Measurements from ENCODE around the gene DVL2. TPM values are rescaled to one million over a fixed set of nuclear protein-coding genes. Genes with fewer than 3 reads are reported as not detected.

DVL2 gene
- 42.7 TPM for polyA plus RNA-seq (2013, experiment 1 of 2)
- 48.1 TPM for polyA plus RNA-seq (2013, experiment 2 of 2)

DNA sequence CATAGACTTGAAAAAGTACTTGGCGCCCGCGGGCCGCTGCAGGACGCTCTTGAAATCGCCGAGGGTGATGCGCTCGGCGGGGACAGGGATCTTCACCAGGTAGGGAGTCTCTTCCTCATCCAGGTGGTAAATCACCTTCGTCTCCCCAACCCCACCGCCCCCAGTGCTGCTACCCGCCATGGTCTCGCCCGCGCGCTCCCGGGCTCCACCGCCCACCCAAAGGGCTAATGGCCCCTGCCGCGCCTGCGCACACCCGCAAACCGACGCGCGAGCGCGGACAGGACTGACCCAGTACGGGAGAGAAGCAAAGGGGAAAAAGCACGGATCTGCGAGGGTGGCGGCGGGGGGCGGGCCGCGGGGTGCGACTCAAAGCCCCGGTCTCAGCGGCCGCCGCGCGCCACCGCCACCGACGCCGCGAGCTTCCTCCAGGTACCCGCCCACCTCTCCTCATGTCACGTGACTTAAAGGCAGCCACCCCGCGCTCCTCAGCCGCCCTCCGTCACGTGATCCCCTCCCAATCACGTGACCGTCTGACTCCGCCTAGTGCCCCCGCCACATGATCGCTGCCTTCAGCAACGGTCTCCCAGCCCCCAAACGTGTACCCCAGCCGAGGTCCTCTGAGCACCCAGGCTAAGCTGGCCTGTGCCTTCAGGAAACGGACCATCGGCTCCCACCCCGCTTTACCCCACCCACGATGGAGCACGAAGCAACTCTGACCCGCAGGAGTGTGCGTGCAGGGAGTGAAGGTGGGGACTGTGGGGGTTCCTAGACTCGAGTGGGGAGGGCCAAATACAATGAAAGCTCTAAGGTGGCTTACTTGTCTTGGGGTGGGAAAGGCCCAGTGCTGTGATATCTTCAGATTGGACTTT lies at the start of gene DVL2:
Gene DVL2 (minus strand): TSS at position 435 of the 869 bp plus-strand sequence. CDS start 255 bp downstream, at position 180.
- peaks cover 7% of the 10 kb centered on the region for H3K4me1 ChIP-seq (ENCODE audit: insufficient read depth, low read length)
- peak within 1 kb of the TSS; percentile 87 for H3K9ac ChIP-seq (ENCODE audit: low read depth, low read length)
- no peaks in the 10 kb centered on the region for H3K27me3 ChIP-seq (ENCODE audit: insufficient read depth, low read length)
- no peaks in the 10 kb centered on the region for H3K9me3 ChIP-seq (ENCODE audit: insufficient read depth, low read depth, low read length)
- WGBS = 2% methylated on average over 72 of the region's 72 CpGs
- peak within 1 kb of the TSS; percentile 88 for H3K27ac ChIP-seq (ENCODE audit: low read depth, low read length)
- peaks cover 43% of the 10 kb centered on the region for H3K36me3 ChIP-seq (ENCODE audit: insufficient read depth, low read length)
- peak within 1 kb of the TSS; percentile 78 for H3K4me3 ChIP-seq (ENCODE audit: low read length)

DNA sequence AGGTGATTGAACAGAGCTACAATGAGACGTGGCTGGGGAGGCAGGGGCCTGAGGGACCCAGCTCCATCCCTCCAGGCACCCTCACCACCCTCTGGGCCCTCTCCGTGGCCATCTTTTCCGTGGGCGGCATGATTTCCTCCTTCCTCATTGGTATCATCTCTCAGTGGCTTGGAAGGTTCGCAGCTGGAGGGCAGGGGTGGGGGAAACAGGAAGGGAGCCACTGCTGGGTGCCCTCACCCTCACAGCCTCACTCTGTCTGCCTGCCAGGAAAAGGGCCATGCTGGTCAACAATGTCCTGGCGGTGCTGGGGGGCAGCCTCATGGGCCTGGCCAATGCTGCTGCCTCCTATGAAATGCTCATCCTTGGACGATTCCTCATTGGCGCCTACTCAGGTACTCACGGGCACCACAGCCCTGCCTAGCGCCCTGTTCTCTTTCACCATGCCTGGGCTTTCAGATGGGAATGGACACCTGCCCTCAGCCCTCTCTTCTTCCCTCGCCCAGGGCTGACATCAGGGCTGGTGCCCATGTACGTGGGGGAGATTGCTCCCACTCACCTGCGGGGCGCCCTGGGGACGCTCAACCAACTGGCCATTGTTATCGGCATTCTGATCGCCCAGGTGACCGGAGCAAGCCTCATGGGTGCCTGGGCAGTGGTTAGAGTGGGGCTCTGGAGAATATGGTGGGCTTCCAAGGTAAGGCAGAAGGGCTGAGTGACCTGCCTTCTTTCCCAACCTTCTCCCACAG lies 49.3 kb upstream of the DVL2 start:
- Histone ChIP-seq H3K9me3 (ENCODE audit: insufficient read depth, low read depth, low read length) (no peaks in the 10 kb centered on the region), H3K4me3 (ENCODE audit: low read length) (no peak overlapping the region), H3K27me3 (ENCODE audit: insufficient read depth, low read length) (peaks cover 13% of the 10 kb centered on the region), H3K4me1 (ENCODE audit: insufficient read depth, low read length) (peaks cover 6% of the 10 kb centered on the region; the same call in 1 of the 2 replicates), H3K9ac (ENCODE audit: low read depth, low read length) (no peak overlapping the region), H3K27ac (ENCODE audit: low read depth, low read length) (no peak overlapping the region), H3K36me3 (ENCODE audit: insufficient read depth, low read length) (peaks cover 3% of the 10 kb centered on the region; the same call in 1 of the 2 replicates)
- 88% methylated on average over 18 of the region's 18 CpGs for WGBS

DNA sequence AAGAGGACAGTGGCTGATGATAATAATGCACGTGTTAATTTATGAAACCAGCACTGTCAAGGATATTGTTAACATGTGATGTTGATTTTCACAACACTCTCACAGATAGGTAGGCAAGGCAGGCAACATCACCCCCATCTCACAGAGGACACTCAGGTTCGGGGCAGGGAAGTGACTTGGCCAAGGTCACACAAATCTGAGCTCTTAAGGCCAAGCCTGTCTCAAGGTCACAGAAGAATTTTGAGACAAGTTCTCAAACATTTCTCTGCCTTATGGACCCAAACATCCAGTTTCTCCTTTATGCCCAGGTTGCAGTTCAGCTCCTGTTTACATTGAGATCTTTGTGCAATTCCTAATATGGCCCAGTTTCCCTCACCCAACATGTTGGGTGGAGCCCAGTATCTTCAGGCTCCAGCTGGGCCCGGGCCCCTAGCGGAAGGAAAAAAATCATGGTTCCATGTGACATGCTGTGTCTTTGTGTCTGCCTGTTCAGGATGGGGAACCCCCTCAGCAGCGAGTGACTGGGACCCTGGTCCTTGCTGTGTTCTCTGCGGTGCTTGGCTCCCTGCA lies 48.5 kb upstream of the DVL2 start:
- Histone ChIP-seq H3K27ac (ENCODE audit: low read depth, low read length) (no peak overlapping the region), H3K4me1 (ENCODE audit: insufficient read depth, low read length) (peaks cover 6% of the 10 kb centered on the region; the same call in 1 of the 2 replicates), H3K4me3 (ENCODE audit: low read length) (peak overlapping the region; percentile 81), H3K9me3 (ENCODE audit: insufficient read depth, low read depth, low read length) (no peaks in the 10 kb centered on the region), H3K27me3 (ENCODE audit: insufficient read depth, low read length) (peaks cover 13% of the 10 kb centered on the region), H3K36me3 (ENCODE audit: insufficient read depth, low read length) (peaks cover 3% of the 10 kb centered on the region; the same call in 1 of the 2 replicates), H3K9ac (ENCODE audit: low read depth, low read length) (no peak overlapping the region)
- WGBS = 84% methylated on average over 6 of the region's 6 CpGs

DNA sequence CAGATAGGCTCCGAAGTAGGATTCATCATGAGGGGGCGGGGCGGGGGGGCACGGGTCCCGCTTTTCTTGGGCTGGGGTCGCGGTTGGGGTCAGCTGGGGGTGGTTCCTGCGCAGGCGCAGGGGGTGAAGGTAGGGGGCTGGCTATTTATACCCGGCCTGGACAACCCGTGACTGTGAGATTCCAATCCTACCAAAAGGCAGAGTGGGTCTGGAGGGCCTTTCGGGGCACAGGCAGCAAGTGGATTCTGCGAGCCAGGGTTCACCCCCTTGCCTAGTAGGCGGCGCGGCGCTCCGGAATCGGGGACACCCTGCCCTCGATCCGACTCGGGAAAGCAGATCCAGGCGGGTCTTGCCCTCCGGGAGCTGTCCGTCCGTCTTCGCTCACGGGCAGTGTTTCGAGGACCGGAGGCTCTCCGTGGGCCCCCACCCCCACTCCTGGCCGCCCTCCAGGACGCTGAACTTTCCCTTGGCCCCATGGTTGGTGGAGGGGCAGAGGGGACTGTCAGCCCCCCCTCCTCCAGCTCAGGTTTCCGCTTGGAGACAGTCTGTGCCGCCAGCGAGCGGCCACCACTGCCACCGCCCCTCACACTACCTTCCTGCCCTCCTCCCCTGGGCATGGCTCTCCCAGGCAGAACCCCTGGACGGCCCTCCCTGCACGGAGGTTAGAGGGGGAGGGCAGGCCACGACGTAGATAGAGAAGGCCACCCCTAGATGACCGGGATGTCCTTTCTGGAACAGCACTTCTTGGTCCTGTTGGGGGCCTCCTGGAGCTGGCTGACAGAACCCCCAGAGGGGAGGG lies 47.8 kb upstream of the DVL2 start:
- WGBS = 3% methylated on average over 43 of the region's 43 CpGs
- Histone ChIP-seq H3K4me1 (ENCODE audit: insufficient read depth, low read length) (peaks cover 6% of the 10 kb centered on the region; the same call in 1 of the 2 replicates), H3K9ac (ENCODE audit: low read depth, low read length) (peak overlapping the region; percentile 70), H3K9me3 (ENCODE audit: insufficient read depth, low read depth, low read length) (no peaks in the 10 kb centered on the region), H3K4me3 (ENCODE audit: low read length) (peak overlapping the region; percentile 81), H3K27ac (ENCODE audit: low read depth, low read length) (no peak overlapping the region; the same call in 1 of the 2 replicates), H3K27me3 (ENCODE audit: insufficient read depth, low read length) (peaks cover 13% of the 10 kb centered on the region), H3K36me3 (ENCODE audit: insufficient read depth, low read length) (peaks cover 3% of the 10 kb centered on the region; the same call in 1 of the 2 replicates)

DNA sequence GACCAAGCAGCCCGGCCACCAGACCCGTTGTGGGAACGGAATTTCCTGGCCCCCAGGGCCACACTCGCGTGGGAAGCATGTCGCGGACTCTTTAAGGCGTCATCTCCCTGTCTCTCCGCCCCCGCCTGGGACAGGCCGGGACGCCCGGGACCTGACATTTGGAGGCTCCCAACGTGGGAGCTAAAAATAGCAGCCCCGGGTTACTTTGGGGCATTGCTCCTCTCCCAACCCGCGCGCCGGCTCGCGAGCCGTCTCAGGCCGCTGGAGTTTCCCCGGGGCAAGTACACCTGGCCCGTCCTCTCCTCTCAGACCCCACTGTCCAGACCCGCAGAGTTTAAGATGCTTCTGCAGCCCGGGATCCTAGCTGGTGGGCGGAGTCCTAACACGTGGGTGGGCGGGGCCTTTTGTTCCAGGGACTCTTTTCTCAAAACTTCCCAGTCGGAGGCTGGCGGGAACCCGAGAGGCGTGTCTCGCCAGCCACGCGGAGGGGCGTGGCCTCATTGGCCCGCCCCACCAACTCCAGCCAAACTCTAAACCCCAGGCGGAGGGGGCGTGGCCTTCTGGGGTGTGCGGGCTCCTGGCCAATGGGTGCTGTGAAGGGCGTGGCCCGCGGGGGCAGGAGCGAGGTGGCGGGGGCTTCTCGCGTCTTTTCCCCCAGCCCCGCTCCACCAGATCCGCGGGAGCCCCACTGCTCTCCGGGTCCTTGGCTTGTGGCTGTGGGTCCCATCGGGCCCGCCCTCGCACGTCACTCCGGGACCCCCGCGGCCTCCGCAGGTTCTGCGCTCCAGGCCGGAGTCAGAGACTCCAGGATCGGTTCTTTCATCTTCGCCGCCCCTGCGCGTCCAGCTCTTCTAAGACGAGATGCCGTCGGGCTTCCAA lies 47.0 kb upstream of the DVL2 start, which contains the start of gene SLC2A4:
Gene SLC2A4 (plus strand): TSS at position 645 of the 879 bp plus-strand sequence. CDS start 217 bp downstream, at position 862.
- Histone ChIP-seq H3K4me3 (ENCODE audit: low read length) (peak within 1 kb of the TSS; percentile 81), H3K27me3 (ENCODE audit: insufficient read depth, low read length) (peaks cover 13% of the 10 kb centered on the region), H3K36me3 (ENCODE audit: insufficient read depth, low read length) (peaks cover 3% of the 10 kb centered on the region; the same call in 1 of the 2 replicates), H3K27ac (ENCODE audit: low read depth, low read length) (no peak within 1 kb of the TSS; the same call in 1 of the 2 replicates), H3K9ac (ENCODE audit: low read depth, low read length) (peak within 1 kb of the TSS; percentile 70), H3K4me1 (ENCODE audit: insufficient read depth, low read length) (peaks cover 6% of the 10 kb centered on the region; the same call in 1 of the 2 replicates), H3K9me3 (ENCODE audit: insufficient read depth, low read depth, low read length) (no peaks in the 10 kb centered on the region)
- WGBS = under 1% methylated on average over 71 of the region's 71 CpGs

DNA sequence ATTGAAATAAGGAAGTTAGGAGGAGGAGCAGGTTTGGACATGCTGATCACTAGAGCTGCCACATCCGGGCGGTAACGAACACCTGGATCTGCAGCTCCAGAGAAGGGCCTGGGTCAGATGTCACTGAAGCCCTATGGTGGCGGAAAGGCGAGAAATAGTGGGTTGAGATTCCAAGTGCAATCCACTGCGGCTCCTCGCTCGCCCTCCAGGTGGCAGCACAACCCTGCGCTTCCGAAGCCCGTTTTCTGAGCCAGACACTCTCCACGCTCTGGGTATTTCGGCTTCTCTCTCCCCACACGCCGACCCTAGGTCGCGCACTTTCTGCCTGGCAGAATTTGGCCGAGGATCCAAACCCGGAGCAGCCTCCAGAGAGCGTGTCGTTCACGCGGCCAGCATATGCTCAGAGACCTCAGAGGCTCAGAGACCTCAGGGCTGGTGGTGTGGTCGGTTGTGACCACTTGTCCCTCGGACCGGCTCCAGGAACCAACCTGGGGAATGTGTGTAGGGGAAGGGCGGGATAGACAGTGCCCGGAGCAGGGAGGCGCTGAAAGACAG lies 46.3 kb upstream of the DVL2 start:
- Histone ChIP-seq H3K36me3 (ENCODE audit: insufficient read depth, low read length) (0 out of 2 replicates have a peak, but pooled peaks cover 3% of the 10 kb centered on the region), H3K27me3 (ENCODE audit: insufficient read depth, low read length) (peaks cover 13% of the 10 kb centered on the region), H3K9ac (ENCODE audit: low read depth, low read length) (peak overlapping the region; percentile 47), H3K9me3 (ENCODE audit: insufficient read depth, low read depth, low read length) (no peaks in the 10 kb centered on the region), H3K27ac (ENCODE audit: low read depth, low read length) (no peak overlapping the region), H3K4me1 (ENCODE audit: insufficient read depth, low read length) (peaks cover 6% of the 10 kb centered on the region; the same call in 1 of the 2 replicates), H3K4me3 (ENCODE audit: low read length) (peak overlapping the region; percentile 81)
- WGBS = under 1% methylated on average over 29 of the region's 29 CpGs

DNA sequence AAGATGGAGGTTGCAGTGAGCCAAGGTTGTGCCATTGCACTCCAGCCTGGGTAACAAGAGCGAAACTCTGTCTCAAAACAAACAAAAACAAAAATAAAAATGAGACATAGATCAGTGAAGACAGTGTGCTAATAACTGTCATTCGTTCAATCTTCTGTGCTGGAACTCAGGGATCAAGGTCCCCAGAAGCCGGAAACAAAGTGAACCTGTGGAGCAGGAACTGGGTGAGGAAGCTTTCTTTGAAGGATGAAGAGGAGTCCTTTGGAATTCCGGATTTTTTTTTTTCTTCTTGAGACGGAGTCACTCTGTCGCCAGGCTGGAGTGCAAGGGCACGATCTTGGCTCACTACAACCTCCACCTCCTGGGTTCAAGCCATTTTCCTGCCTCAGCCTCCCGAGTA lies 45.1 kb upstream of the DVL2 start:
- Histone ChIP-seq H3K36me3 (ENCODE audit: insufficient read depth, low read length) (0 out of 2 replicates have a peak, but pooled peaks cover 1% of the 10 kb centered on the region), H3K9me3 (ENCODE audit: insufficient read depth, low read depth, low read length) (no peaks in the 10 kb centered on the region), H3K4me3 (ENCODE audit: low read length) (no peak overlapping the region), H3K9ac (ENCODE audit: low read depth, low read length) (no peak overlapping the region), H3K4me1 (ENCODE audit: insufficient read depth, low read length) (peaks cover 6% of the 10 kb centered on the region; the same call in 1 of the 2 replicates), H3K27ac (ENCODE audit: low read depth, low read length) (no peak overlapping the region), H3K27me3 (ENCODE audit: insufficient read depth, low read length) (peaks cover 13% of the 10 kb centered on the region)
- WGBS = 87% methylated on average over 8 of the region's 8 CpGs

DNA sequence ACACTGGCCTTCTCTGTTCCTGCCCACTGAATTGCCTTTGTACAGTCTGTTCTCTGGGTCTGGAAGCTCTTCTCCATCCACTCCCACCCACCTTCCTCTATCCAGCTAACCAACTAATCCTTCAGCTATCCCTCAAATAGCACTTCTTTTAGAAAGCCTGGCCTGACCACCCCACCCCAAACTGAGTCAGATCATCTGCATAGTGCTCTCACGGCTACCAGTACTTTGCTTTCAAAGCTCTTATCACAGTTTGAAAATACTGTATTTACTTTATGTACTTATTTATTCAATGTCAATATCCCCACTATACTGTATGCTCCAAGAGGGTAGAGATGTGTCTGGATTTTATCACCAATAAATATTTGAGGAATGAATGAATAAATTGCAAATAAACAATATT lies 32.5 kb upstream of the DVL2 start:
- WGBS = 25% methylated on average over 1 of the region's 1 CpG

DNA sequence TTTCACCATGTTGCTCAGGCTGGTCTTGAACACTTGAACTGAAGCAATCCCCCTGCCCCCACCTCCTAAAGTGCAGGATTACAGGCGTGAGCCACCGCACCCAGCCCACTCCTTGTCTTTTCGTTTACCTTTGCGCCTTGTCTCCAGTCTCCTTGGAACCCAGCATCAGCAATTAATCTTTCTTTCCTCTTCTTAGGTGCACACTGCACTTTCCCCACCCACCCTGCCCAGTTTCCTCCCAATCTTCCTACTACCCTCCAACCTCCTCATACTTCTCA lies 29.4 kb upstream of the DVL2 start:
- WGBS = 52% methylated on average over 4 of the region's 4 CpGs
- peaks cover 15% of the 10 kb centered on the region for H3K36me3 ChIP-seq (ENCODE audit: insufficient read depth, low read length)

More for the DNA sequence above, 32.5 kb upstream of the DVL2 start:
- Histone ChIP-seq H3K27ac (ENCODE audit: low read depth, low read length) (no peak overlapping the region), H3K4me1 (ENCODE audit: insufficient read depth, low read length) (peaks cover 5% of the 10 kb centered on the region; the same call in 1 of the 2 replicates), H3K9me3 (ENCODE audit: insufficient read depth, low read depth, low read length) (no peaks in the 10 kb centered on the region), H3K27me3 (ENCODE audit: insufficient read depth, low read length) (peaks cover 20% of the 10 kb centered on the region), H3K4me3 (ENCODE audit: low read length) (no peak overlapping the region), H3K9ac (ENCODE audit: low read depth, low read length) (no peak overlapping the region), H3K36me3 (ENCODE audit: insufficient read depth, low read length) (no peaks in the 10 kb centered on the region)

More for the DNA sequence above, 29.4 kb upstream of the DVL2 start:
- H3K4me1 ChIP-seq (ENCODE audit: insufficient read depth, low read length) = peaks cover 11% of the 10 kb centered on the region
- H3K4me3 ChIP-seq (ENCODE audit: low read length) = peak overlapping the region; percentile 94
- no peaks in the 10 kb centered on the region for H3K9me3 ChIP-seq (ENCODE audit: insufficient read depth, low read depth, low read length)
- peak overlapping the region; percentile 63; the same call in 1 of the 2 replicates for H3K27ac ChIP-seq (ENCODE audit: low read depth, low read length)
- peak overlapping the region; percentile 52; the same call in 1 of the 2 replicates for H3K9ac ChIP-seq (ENCODE audit: low read depth, low read length)
- H3K27me3 ChIP-seq (ENCODE audit: insufficient read depth, low read length) = peaks cover 35% of the 10 kb centered on the region
